PC-9 (cell line): ENCODE data around the gene CDYL2. TPM values are rescaled to one million over a fixed set of nuclear protein-coding genes. Genes with fewer than 3 reads are reported as not detected.

Experiments used
- BruUV-seq: library from RNA; stranded (reverse); fragments of 400-500 nt; replicated peaks from 2 replicates; lab custom pipeline; 2021; lab: Mats Ljungman, UMichigan
- CTCF ChIA-PET: fragments of 300-600 bp; sonication (Branson Sonifier 250); formaldehyde crosslinking; loops from one replicate; lab custom pipeline; 2022; ENCODE audit warnings: antibody characterized with exemption; lab: Charles Lee
- POLR2A ChIA-PET: fragments of 300-600 bp; sonication (Branson Sonifier 250); formaldehyde crosslinking; loops from one replicate; lab custom pipeline; 2022; ENCODE audit warnings: antibody characterized with exemption; ENCODE audit not compliant: unreplicated experiment; lab: Charles Lee
- DNase-seq, 2 experiments: peaks; one replicate each; pipeline versions ENCODE4 v3.0.0 to v3.0.0-alpha.2; 2015 to 2022; ENCODE audit warnings: mixed read lengths in 1 of 2
- H2AFZ ChIP-seq: fragments of 200-600 bp; sonication (generic); 2 replicates; pipeline ENCODE4 v1.8.1; 2017; ENCODE audit warnings: antibody characterized with exemption
- H3F3A ChIP-seq: fragments of 200-600 bp; sonication (generic); 2 replicates; pipeline ENCODE4 v1.8.1; 2017; ENCODE audit warnings: antibody characterized with exemption, mild to moderate bottlenecking, low read depth; ENCODE audit not compliant: insufficient read depth
- H3K27ac ChIP-seq: fragments of 200-600 bp; sonication (generic); 2 replicates; pipeline ENCODE4 v1.6.1; 2016; ENCODE audit warnings: mixed run types
- H3K27me3 ChIP-seq: fragments of 200-600 bp; sonication (generic); 2 replicates; pipeline ENCODE4 v1.6.1; 2016; ENCODE audit warnings: low read depth, mixed run types; ENCODE audit not compliant: insufficient read depth
- H3K36me3 ChIP-seq: fragments of 200-600 bp; sonication (generic); 2 replicates; pipeline ENCODE4 v1.6.1; 2016; ENCODE audit warnings: low read depth, mixed run types
- H3K4me1 ChIP-seq: fragments of 200-600 bp; sonication (generic); replicated peaks from 2 replicates; pipeline ENCODE4 v1.6.1; 2016; ENCODE audit warnings: mixed run types; ENCODE audit not compliant: insufficient read depth
- H3K4me2 ChIP-seq: fragments of 200-600 bp; sonication (generic); 2 replicates; pipeline ENCODE4 v1.6.1; 2017; ENCODE audit warnings: mixed run types
- H3K4me3 ChIP-seq: fragments of 200-600 bp; sonication (generic); 2 replicates; pipeline ENCODE4 v1.6.1; 2016; ENCODE audit warnings: mixed run types
- H3K79me2 ChIP-seq: fragments of 200-600 bp; sonication (generic); 2 replicates; pipeline ENCODE4 v1.6.1; 2017; ENCODE audit warnings: low read depth, mixed run types
- H3K9me2 ChIP-seq: fragments of 200-600 bp; sonication (generic); 2 replicates; pipeline ENCODE4 v1.8.1; 2017; ENCODE audit warnings: mild to moderate bottlenecking; ENCODE audit not compliant: insufficient read depth
- H3K9me3 ChIP-seq: fragments of 200-600 bp; sonication (generic); 2 replicates; pipeline ENCODE4 v1.8.1; 2016; ENCODE audit warnings: low read depth; ENCODE audit not compliant: insufficient read depth
- H4K20me1 ChIP-seq: fragments of 200-600 bp; sonication (generic); 2 replicates; pipeline ENCODE4 v1.8.1; 2017; ENCODE audit not compliant: insufficient read depth
- CTCF ChIP-seq: fragments of 200-600 bp; sonication (generic); conservative IDR thresholded peaks from 2 replicates; pipeline ENCODE4 v1.6.1; 2017; ENCODE audit warnings: mixed run types, antibody characterized with exemption, mild to moderate bottlenecking, moderate library complexity
- EZH2 ChIP-seq: fragments of 200-600 bp; sonication (generic); IDR thresholded peaks from 2 replicates; pipeline ENCODE4 v1.8.0; 2017; ENCODE audit warnings: antibody characterized with exemption, low read depth
- intact Hi-C: fragments of 100-400 bp; cut with micrococcal nuclease; formaldehyde crosslinking; loops from one replicate; pipeline ENCODE4 v1.10.0; 2022; ENCODE audit not compliant: unreplicated experiment
- total RNA-seq: library from RNA; stranded (reverse); gene quantifications from 2 replicates; pipeline ENCODE4 v1.2.3, GENCODE V29; 2021

Gene CDYL2
- total RNA-seq, 1 experiment from 2014 or later: 3.3 TPM

GRCh38 chr16:80611930-80612327 is 192.5 kb downstream of the CDYL2 start:
- H3K27ac ChIP-seq: no peak overlapping the region
- peaks cover 48% of the 10 kb centered on the region for H3K27me3 ChIP-seq
- no peaks in the 10 kb centered on the region for H3K9me2 ChIP-seq
- no peak overlapping the region for H3K4me2 ChIP-seq
- no peaks in the 10 kb centered on the region for H3K79me2 ChIP-seq
- intact Hi-C loops: no loop called here
- no peaks in the 10 kb centered on the region for H3F3A ChIP-seq
- no peak for DNase-seq
- H2AFZ ChIP-seq: no peak overlapping the region
- no peaks in the 10 kb centered on the region for H3K4me1 ChIP-seq
- no peak overlapping the region for H3K4me3 ChIP-seq
- H3K36me3 ChIP-seq: no peaks in the 10 kb centered on the region
- no peaks in the 10 kb centered on the region for H4K20me1 ChIP-seq
- no TSS peak for BruUV-seq
- H3K9me3 ChIP-seq: no peaks in the 10 kb centered on the region
- no peak for TF ChIP-seq EZH2
- TF ChIP-seq CTCF: no peak
- ChIA-PET POLR2A (no interaction called here), CTCF (no interaction called here)

DNA sequence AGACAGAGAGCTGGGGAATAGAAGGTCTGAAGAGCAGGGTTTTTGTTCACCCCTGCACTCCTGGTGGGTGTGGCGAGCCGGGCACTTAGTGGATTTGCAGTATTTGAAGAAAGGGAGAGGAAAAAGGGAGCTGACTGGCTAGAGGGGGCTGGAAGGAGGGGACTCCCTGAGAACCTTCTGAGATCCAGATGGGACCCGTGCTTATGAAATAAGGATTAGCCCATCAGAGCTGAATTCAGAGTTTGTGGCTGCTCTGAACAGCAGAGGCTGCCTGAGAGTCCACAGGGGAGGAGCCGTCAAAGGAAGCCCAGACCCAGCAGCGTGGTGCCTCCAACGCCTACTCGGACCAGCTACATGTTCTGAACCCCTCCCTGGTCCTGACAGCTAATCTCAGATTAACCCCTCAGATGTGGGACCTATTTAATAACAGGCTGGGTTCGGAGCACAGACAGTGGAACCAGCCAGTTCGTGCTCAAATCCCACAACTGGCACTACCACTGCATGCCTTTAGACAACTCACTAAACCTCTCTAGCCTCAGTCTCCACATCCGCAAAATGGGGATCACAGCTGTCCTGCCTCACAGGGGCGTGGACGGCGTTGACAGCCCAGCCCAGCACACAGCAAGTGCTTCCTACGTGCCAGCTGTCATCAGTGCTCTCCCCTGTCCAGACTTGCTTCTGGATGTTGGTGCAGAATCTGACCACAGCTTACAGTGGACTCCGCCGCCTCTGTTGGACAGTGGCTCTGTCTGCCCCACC is 193.0 kb downstream of the CDYL2 start:
- no peaks in the 10 kb centered on the region for H3F3A ChIP-seq
- no peaks in the 10 kb centered on the region for H3K4me1 ChIP-seq
- no peaks in the 10 kb centered on the region for H3K79me2 ChIP-seq
- H2AFZ ChIP-seq: no peak overlapping the region
- H3K9me2 ChIP-seq: no peaks in the 10 kb centered on the region
- H3K4me3 ChIP-seq: no peak overlapping the region
- peaks cover 48% of the 10 kb centered on the region for H3K27me3 ChIP-seq
- no peak overlapping the region for H3K27ac ChIP-seq
- H3K9me3 ChIP-seq: no peaks in the 10 kb centered on the region
- no peak for DNase-seq
- no peak overlapping the region for H3K4me2 ChIP-seq
- H3K36me3 ChIP-seq: no peaks in the 10 kb centered on the region
- CTCF ChIA-PET: no interaction called here
- POLR2A ChIA-PET: no interaction called here
- no peak for TF ChIP-seq CTCF
- no peak for TF ChIP-seq EZH2
- no TSS peak for BruUV-seq
- intact Hi-C loops: no loop called here
- no peaks in the 10 kb centered on the region for H4K20me1 ChIP-seq

GRCh38 chr16:80610481-80611156 is 193.8 kb downstream of the CDYL2 start:
- TF ChIP-seq EZH2: no peak
- Histone ChIP-seq H3K9me2 (no peaks in the 10 kb centered on the region), H3F3A (no peaks in the 10 kb centered on the region), H4K20me1 (no peaks in the 10 kb centered on the region), H3K79me2 (no peaks in the 10 kb centered on the region), H3K4me3 (no peak overlapping the region), H2AFZ (no peak overlapping the region), H3K36me3 (no peaks in the 10 kb centered on the region), H3K27me3 (peaks cover 49% of the 10 kb centered on the region), H3K9me3 (no peaks in the 10 kb centered on the region), H3K4me1 (no peaks in the 10 kb centered on the region), H3K4me2 (no peak overlapping the region), H3K27ac (no peak overlapping the region)
- no TSS peak for BruUV-seq
- DNase-seq: no peak
- intact Hi-C loops: no loop called here
- POLR2A ChIA-PET: no interaction called here
- CTCF ChIA-PET: no interaction called here
